Transverse colon (tissue), 3 donors: ENCODE measurements around the gene DNAJB1.

Source experiments
- POLR2A ChIP-seq: fragments of 450-650 bp; IDR thresholded peaks from one replicate; pipeline ENCODE4 v1.6.1; 2016; ENCODE audit warnings: antibody characterized with exemption, mild to moderate bottlenecking, moderate library complexity
- TF ChIP-seq, protein P1 (sequence below), 5 experiments: fragments of 200-600 bp in 3 of 5; fragments of 450-650 bp in 2 of 5; sonication (generic) in 3 of 5; IDR thresholded peaks; 1 replicate in 2 of 5; 2 replicates in 3 of 5; pipeline ENCODE4 v1.5.1; 2016 to 2017; ENCODE audit warnings: antibody characterized with exemption in 5 of 5, inconsistent platforms in 3 of 5, mild to moderate bottlenecking in 2 of 5, moderate library complexity in 1 of 5

DNA sequence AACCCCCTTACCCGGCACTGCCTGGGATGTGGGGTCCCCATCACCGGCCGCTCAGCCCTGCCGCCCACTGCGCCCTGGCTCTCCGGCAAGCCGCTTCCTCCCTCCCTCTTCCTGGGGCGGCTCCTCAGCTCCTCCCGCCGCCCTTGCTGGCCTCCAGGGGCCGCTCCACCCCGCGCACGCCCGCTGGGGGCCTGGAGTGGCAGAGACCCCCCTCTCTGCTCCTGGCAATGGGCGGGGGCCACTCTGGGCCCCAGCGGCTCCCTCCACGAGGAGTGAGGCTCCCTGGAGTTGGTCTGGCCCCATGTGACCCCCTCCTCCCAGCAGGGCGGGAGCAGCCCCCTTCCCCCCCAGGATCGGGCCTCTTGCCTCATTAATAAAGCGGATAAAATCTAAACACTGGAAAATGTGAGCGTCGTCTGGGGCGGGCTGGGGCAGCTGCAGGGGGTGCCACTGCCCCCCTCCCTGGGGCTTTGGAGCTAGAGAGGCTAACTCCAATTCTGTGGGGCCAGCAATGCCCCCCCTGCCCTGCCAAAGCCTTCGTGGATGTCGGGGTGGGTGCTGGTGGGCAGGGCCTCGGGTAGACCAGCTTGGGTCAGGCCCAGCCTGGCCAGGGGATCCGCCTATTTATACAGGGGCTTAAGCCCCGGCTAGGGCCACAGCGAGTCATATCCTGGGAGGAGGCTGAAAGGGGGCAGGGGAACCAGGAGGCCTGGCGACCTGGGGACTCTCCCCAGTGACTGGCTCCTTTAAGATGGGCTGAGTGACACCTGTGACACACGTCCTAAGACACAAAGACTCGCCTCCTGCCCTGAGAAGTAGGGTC, 42.7 kb downstream of the DNAJB1 start, which contains the start of gene PTGER1:
- TF ChIP-seq, protein P1, sequence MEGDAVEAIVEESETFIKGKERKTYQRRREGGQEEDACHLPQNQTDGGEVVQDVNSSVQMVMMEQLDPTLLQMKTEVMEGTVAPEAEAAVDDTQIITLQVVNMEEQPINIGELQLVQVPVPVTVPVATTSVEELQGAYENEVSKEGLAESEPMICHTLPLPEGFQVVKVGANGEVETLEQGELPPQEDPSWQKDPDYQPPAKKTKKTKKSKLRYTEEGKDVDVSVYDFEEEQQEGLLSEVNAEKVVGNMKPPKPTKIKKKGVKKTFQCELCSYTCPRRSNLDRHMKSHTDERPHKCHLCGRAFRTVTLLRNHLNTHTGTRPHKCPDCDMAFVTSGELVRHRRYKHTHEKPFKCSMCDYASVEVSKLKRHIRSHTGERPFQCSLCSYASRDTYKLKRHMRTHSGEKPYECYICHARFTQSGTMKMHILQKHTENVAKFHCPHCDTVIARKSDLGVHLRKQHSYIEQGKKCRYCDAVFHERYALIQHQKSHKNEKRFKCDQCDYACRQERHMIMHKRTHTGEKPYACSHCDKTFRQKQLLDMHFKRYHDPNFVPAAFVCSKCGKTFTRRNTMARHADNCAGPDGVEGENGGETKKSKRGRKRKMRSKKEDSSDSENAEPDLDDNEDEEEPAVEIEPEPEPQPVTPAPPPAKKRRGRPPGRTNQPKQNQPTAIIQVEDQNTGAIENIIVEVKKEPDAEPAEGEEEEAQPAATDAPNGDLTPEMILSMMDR (IDR thresholded peaks at IDR 0.05) = peak; percentile 40 to 54 (median 45)
- TF ChIP-seq POLR2A = no peak
